Trophoblast cell (in vitro differentiated cells and primary cell): ENCODE data around the gene GPR132.
A peak's percentile ranks its signal among the peaks of the same experiment; 100 is the strongest.

Experiments
- DNase-seq, 2 donors: peaks; one replicate each; pipeline ENCODE4 v3.0.0-alpha.2; 2016
- H2AFZ ChIP-seq: 2 replicates; pipeline ENCODE4 v1.6.1; 2013; ENCODE audit warnings: low read length, moderate library complexity, mild to moderate bottlenecking; ENCODE audit not compliant: insufficient read depth, poor library complexity
- H2AK5ac ChIP-seq: 2 replicates; pipeline ENCODE4 v1.6.1; 2013; ENCODE audit warnings: mild to moderate bottlenecking, low read length
- H2BK120ac ChIP-seq: 2 replicates; pipeline ENCODE4 v1.6.1; 2013; ENCODE audit warnings: low read length, mild to moderate bottlenecking, moderate library complexity; ENCODE audit not compliant: insufficient read depth, poor library complexity
- H2BK12ac ChIP-seq: 2 replicates; pipeline ENCODE4 v1.6.1; 2013; ENCODE audit warnings: mild to moderate bottlenecking, low read length, moderate library complexity
- H2BK5ac ChIP-seq: 2 replicates; pipeline ENCODE4 v1.6.1; 2013; ENCODE audit warnings: low read length, low read depth, moderate library complexity, mild to moderate bottlenecking; ENCODE audit not compliant: poor library complexity
- H3K14ac ChIP-seq: 2 replicates; pipeline ENCODE4 v1.6.1; 2013; ENCODE audit warnings: mild to moderate bottlenecking, low read length
- H3K18ac ChIP-seq: 2 replicates; pipeline ENCODE4 v1.6.1; 2013; ENCODE audit warnings: mild to moderate bottlenecking, low read length
- H3K23ac ChIP-seq: 2 replicates; pipeline ENCODE4 v1.6.1; 2013; ENCODE audit warnings: low read length
- H3K27ac ChIP-seq: 2 replicates; pipeline ENCODE4 v1.5.1; 2013; ENCODE audit warnings: low read depth, mild to moderate bottlenecking, inconsistent platforms, low read length, moderate library complexity
- H3K27me3 ChIP-seq: 2 replicates; pipeline ENCODE4 v1.6.1; 2013; ENCODE audit warnings: inconsistent platforms, mild to moderate bottlenecking, low read length, moderate library complexity; ENCODE audit not compliant: insufficient read depth
- H3K36me3 ChIP-seq, 2 experiments: 1 replicate in 1 of 2; 2 replicates in 1 of 2; pipeline ENCODE4 v1.6.1; 2013; ENCODE audit warnings: low read length in 2 of 2, mild to moderate bottlenecking in 2 of 2, moderate library complexity in 1 of 2; ENCODE audit not compliant: insufficient read depth in 2 of 2, control insufficient read depth in 1 of 2
- H3K4ac ChIP-seq: 2 replicates; pipeline ENCODE4 v1.6.1; 2013; ENCODE audit warnings: low read depth, mild to moderate bottlenecking, low read length, moderate library complexity
- H3K4me1 ChIP-seq, 2 experiments: 1 replicate in 1 of 2; 2 replicates in 1 of 2; pipeline ENCODE4 v1.6.1; 2013; ENCODE audit warnings: low read length in 2 of 2, mild to moderate bottlenecking in 2 of 2, moderate library complexity in 1 of 2; ENCODE audit not compliant: insufficient read depth in 2 of 2, control insufficient read depth in 1 of 2
- H3K4me2 ChIP-seq: 2 replicates; pipeline ENCODE4 v1.6.1; 2013; ENCODE audit warnings: inconsistent platforms, mild to moderate bottlenecking, low read length, moderate library complexity
- H3K4me3 ChIP-seq: 2 replicates; pipeline ENCODE4 v1.5.1; 2013; ENCODE audit warnings: mild to moderate bottlenecking, low read depth, low read length, inconsistent platforms
- H3K79me1 ChIP-seq: one replicate; pipeline ENCODE4 v1.6.1; 2013; ENCODE audit warnings: low read length
- H3K79me2 ChIP-seq: 2 replicates; pipeline ENCODE4 v1.6.1; 2013; ENCODE audit warnings: low read length, mild to moderate bottlenecking; ENCODE audit not compliant: control insufficient read depth, insufficient read depth, poor library complexity
- H3K9ac ChIP-seq: 2 replicates; pipeline ENCODE4 v1.6.1; 2013; ENCODE audit warnings: mild to moderate bottlenecking, low read length
- H3K9me3 ChIP-seq: 2 replicates; pipeline ENCODE4 v1.6.1; 2013; ENCODE audit warnings: low read depth, mild to moderate bottlenecking, control low read depth, inconsistent platforms, low read length; ENCODE audit not compliant: insufficient read depth
- H4K12ac ChIP-seq: 2 replicates; pipeline ENCODE4 v1.6.1; 2013; ENCODE audit warnings: low read depth, mild to moderate bottlenecking, low read length, moderate library complexity
- H4K8ac ChIP-seq: 2 replicates; pipeline ENCODE4 v1.6.1; 2013; ENCODE audit warnings: low read depth, mild to moderate bottlenecking, low read length, moderate library complexity
- H4K91ac ChIP-seq: one replicate; pipeline ENCODE4 v1.6.1; 2013; ENCODE audit warnings: low read depth, mild to moderate bottlenecking, low read length, moderate library complexity
- WGBS: extraction: QIAGEN DNeasy Blood & Tissue Kit; methylation state at CpG from one replicate; pipeline ENCODE4 v1.1.7; 2013; ENCODE audit warnings: missing lambda C conversion rate; ENCODE audit not compliant: insufficient read length, insufficient coverage; ENCODE audit errors: extremely low coverage; 5-methylcytosine and 5-hydroxymethylcytosine counted together

Gene GPR132

GRCh38 chr14:105010891-105011291 is 54.3 kb downstream of the GPR132 start:
- no peak for DNase-seq
- Histone ChIP-seq H3K27ac (no peak overlapping the region), H2BK5ac (no peak overlapping the region), H3K4me2 (no peak overlapping the region), H3K4ac (no peak overlapping the region), H3K79me1 (no peaks in the 10 kb centered on the region), H2AK5ac (no peak overlapping the region), H2AFZ (no peak overlapping the region), H3K18ac (peak overlapping the region; percentile 6), H3K4me3 (peak overlapping the region; percentile 30), H4K12ac (no peak overlapping the region), H3K27me3 (no peaks in the 10 kb centered on the region), H2BK12ac (no peak overlapping the region), H4K8ac (no peak overlapping the region), H3K9ac (no peak overlapping the region), H3K14ac (no peak overlapping the region), H3K23ac (no peak overlapping the region), H3K9me3 (no peaks in the 10 kb centered on the region), H2BK120ac (no peak overlapping the region), H3K36me3 (peaks cover 45 to 48% of the 10 kb centered on the region in 2 experiments), H4K91ac (no peak overlapping the region), H3K79me2 (peaks cover 22% of the 10 kb centered on the region), H3K4me1 (peaks cover 3 to 4% of the 10 kb centered on the region in 2 experiments)
- WGBS, result no CpG with 5 or more reads among the region's 17 CpGs

GRCh38 chr14:105010106-105010505 is 55.1 kb downstream of the GPR132 start:
- no peak overlapping the region for H3K4me2 ChIP-seq
- H3K4me3 ChIP-seq, result no peak overlapping the region
- no peak overlapping the region for H2BK12ac ChIP-seq
- peaks cover 0 to 1% of the 10 kb centered on the region in 2 experiments for H3K4me1 ChIP-seq
- no peak overlapping the region for H4K91ac ChIP-seq
- H2AFZ ChIP-seq, result no peak overlapping the region
- no peaks in the 10 kb centered on the region for H3K27me3 ChIP-seq
- H2BK5ac ChIP-seq, result no peak overlapping the region
- H3K79me1 ChIP-seq, result no peaks in the 10 kb centered on the region
- peaks cover 44 to 47% of the 10 kb centered on the region in 2 experiments for H3K36me3 ChIP-seq
- H3K4ac ChIP-seq, result peak overlapping the region; percentile 28
- no peak overlapping the region for H3K14ac ChIP-seq
- DNase-seq, result no peak
- WGBS, result no CpG with 5 or more reads among the region's 4 CpGs
- H4K8ac ChIP-seq, result no peak overlapping the region
- H3K9ac ChIP-seq, result no peak overlapping the region
- H3K18ac ChIP-seq, result no peak overlapping the region
- no peak overlapping the region for H3K27ac ChIP-seq
- no peak overlapping the region for H2BK120ac ChIP-seq
- peaks cover 16% of the 10 kb centered on the region for H3K79me2 ChIP-seq
- no peak overlapping the region for H2AK5ac ChIP-seq
- peaks cover 5% of the 10 kb centered on the region for H3K9me3 ChIP-seq
- no peak overlapping the region for H4K12ac ChIP-seq
- no peak overlapping the region for H3K23ac ChIP-seq

- Histone ChIP-seq H2BK120ac (no peak overlapping the region), H3K18ac (no peak overlapping the region), H3K4me1 (no peaks in the 10 kb centered on the region), H3K4me2 (no peak overlapping the region), H3K79me2 (peaks cover 5% of the 10 kb centered on the region), H3K23ac (no peak overlapping the region), H2AFZ (no peak overlapping the region), H3K36me3 (peaks cover 42 to 44% of the 10 kb centered on the region in 2 experiments), H3K79me1 (no peaks in the 10 kb centered on the region), H2BK12ac (no peak overlapping the region), H3K9me3 (peaks cover 5% of the 10 kb centered on the region), H2BK5ac (no peak overlapping the region), H4K91ac (no peak overlapping the region), H4K8ac (no peak overlapping the region), H3K4ac (no peak overlapping the region), H3K27ac (no peak overlapping the region), H3K9ac (no peak overlapping the region), H3K4me3 (no peak overlapping the region), H4K12ac (no peak overlapping the region), H3K27me3 (no peaks in the 10 kb centered on the region), H3K14ac (no peak overlapping the region), H2AK5ac (no peak overlapping the region)
- no CpG with 5 or more reads among the region's 19 CpGs for WGBS
- no peak for DNase-seq
These were observed 57.5 kb downstream of the GPR132 start for GRCh38 chr14:105007593-105008264.

GRCh38 chr14:105006831-105007592 is 58.2 kb downstream of the GPR132 start:
- no peak overlapping the region for H3K4me2 ChIP-seq
- no peak overlapping the region for H2AFZ ChIP-seq
- no peak overlapping the region for H2BK12ac ChIP-seq
- peaks cover 5% of the 10 kb centered on the region for H3K9me3 ChIP-seq
- no peaks in the 10 kb centered on the region for H3K79me1 ChIP-seq
- H3K36me3 ChIP-seq, result peaks cover 39 to 44% of the 10 kb centered on the region in 2 experiments
- no peaks in the 10 kb centered on the region for H3K27me3 ChIP-seq
- no peak overlapping the region for H2BK5ac ChIP-seq
- DNase-seq, result no peak
- H3K9ac ChIP-seq, result no peak overlapping the region
- H4K91ac ChIP-seq, result no peak overlapping the region
- H3K79me2 ChIP-seq, result peaks cover 4% of the 10 kb centered on the region
- no peak overlapping the region for H3K18ac ChIP-seq
- no peak overlapping the region for H3K4me3 ChIP-seq
- no peak overlapping the region for H3K4ac ChIP-seq
- no peak overlapping the region for H2AK5ac ChIP-seq
- H3K27ac ChIP-seq, result no peak overlapping the region
- H3K4me1 ChIP-seq, result no peaks in the 10 kb centered on the region
- H2BK120ac ChIP-seq, result no peak overlapping the region
- WGBS, result no CpG with 5 or more reads among the region's 21 CpGs
- no peak overlapping the region for H4K12ac ChIP-seq
- no peak overlapping the region for H4K8ac ChIP-seq
- no peak overlapping the region for H3K23ac ChIP-seq
- no peak overlapping the region for H3K14ac ChIP-seq
